Astrocyte of the hippocampus (primary cell): Measurements from ENCODE around the gene KCNJ1.

Experiments used
- DNase-seq: peaks from one replicate; pipeline ENCODE4 v3.0.0; 2011; ENCODE audit warnings: low read depth, low spot score

Gene KCNJ1

DNA sequence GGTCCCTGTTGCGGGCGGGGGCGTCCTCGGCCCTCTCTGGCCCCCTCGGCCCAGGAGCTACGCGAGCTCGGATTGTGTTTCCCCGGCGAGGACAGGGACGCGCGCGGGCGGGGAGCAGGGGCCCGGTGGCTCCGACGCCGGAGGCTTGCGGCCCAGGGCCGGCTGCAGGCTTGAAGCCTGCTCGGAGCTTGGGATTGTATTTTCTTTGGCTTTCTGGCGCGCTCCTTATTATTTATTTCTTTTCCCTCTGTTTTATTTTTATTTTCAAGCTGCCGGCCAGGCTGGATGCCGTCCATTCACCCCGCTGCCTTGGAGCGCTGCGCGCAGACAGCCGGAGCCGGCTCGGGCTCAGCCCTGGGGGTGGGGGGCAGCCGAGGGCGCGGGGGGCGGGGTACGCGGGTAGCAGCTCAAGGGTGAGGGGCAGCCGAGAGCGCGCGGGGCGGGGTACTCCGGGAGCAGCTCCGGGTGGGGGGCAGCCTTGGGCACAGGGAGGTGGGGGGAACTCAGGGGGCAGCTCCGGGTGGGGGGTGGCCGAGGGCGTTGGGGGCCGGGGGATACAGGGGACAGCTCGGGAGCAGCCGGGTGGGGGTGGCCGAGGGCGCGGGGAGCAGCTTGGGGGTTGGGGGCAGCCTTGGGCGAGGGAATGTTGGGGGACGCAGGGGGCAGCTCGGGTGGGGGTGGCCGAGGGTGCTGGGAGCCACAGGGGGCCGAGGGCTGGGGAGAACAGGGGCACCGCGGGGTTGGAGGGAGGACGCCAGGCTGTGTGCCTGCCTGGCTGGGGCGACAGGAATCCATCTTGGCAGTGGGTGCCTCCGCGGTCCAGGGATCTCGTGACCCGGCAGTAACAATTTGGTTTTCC lies 42.7 kb downstream of the KCNJ1 start:
- DNase-seq: peak; percentile 63

DNA sequence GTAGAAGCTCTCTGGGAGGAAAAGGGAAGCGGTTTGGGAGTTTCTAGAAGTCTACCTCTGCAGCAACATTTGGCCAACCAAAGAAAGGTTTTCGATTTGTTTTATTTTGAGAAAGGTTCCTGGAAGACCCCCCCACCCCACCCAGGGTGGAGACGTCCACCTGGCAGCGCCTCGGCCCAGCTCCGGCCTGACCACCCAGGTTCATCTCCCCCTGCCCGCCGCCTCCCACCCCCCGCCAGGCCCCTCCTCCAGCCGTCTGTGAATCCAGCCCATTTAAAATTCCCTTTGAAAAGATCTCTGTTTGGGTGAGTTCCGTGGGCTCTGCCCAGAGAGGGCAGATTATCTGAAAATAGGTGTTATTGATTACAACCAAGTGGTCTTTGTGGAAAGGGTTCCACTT lies 43.3 kb downstream of the KCNJ1 start:
- DNase-seq: no peak

DNA sequence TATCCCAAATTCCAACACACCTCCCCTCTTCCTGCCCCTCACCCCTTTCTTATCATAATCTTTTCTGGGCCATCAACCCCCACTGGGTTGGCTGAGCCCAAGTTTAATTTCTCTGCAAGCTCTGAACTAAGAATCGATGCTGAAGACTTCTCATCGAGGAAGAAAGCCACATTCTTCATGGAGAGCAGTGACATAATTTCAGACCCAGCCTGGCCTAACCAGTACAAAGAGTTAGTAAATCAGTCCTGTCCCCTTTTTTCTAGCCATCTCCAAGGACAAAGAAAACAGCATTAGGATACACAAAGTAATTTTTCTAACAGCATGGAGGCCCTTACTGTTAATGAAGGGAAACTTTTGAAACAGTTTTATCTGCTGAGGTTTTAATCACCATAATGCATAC lies 45.0 kb downstream of the KCNJ1 start:
- no peak for DNase-seq

DNA sequence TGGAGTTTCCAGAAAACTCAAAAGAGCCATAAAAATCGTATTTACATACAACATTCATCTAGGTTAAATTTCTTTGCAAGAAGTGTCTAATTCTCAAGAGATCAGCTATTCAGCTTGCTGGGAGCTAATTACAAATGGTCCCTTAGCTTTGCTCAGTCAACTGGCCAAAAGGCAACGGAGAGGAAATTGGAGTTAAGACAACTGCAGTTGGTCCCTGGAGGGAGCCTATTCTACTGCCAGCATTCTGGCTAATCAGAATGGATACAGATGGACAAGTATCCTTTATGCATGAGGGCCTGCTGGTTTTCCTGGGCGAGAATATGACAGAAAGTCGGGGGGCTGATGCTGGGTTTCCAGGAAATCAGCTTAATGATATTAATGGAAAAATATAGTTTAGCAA lies 45.5 kb downstream of the KCNJ1 start:
- no peak for DNase-seq

DNA sequence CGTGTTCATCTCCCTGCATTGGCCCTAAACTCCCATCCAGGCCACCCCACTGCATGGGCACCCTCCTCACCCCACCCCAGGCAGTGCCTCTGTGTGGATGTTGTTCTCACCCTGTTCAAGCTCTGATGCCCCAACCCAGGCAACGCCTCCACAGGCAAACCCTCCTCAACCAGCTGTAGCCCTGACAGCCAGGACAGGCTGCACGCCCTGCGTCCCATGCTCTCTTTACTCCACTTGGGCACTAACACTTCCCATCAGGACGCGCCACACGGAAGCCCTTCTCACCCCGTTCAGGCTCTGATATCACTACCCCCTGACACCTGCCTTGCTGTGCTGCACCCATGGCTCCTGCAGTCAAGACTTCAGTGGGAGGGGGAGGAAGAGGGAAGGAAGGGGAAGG lies 47.9 kb downstream of the KCNJ1 start:
- no peak for DNase-seq

DNA sequence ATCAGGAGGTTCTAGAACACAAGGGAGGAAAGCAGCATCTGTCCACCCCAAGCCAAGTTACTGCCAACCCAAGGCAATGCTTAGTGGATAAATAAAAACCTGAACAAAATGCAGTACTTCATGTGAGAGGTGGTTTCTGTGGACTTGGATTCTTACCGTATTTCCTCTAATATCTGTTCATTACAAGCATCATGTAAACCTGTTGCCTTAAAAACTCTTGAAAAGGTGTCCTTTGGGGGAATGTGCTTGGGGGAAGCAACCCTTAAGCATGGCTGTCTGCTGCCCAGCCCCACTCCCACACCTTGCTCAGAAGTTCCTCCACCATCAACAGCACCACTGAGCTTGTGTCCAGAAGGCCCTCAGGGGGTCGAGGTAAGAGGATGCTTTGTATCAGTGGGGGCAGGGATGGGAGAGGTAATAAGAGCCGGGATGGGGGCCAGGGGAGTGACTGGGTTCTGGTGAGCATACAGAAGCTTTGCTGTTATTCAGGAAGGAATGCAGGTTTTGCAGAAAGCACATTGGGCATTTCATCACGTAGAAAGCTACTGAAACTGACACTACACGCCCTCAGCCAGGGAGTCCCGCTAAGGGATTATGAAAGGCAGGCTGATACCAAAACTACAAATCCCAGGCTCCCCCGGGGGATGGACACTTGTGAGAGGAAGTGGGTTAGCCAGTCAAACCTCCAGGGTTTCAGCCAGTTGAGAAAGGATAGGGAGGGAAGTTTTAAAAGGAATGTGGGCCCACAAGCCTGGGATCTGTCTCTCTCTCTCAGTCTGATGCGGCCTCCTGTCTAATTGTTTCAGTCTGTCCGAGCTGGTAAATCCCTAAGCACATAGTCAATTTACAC lies 52.0 kb downstream of the KCNJ1 start:
- DNase-seq: peak; percentile 79

DNA sequence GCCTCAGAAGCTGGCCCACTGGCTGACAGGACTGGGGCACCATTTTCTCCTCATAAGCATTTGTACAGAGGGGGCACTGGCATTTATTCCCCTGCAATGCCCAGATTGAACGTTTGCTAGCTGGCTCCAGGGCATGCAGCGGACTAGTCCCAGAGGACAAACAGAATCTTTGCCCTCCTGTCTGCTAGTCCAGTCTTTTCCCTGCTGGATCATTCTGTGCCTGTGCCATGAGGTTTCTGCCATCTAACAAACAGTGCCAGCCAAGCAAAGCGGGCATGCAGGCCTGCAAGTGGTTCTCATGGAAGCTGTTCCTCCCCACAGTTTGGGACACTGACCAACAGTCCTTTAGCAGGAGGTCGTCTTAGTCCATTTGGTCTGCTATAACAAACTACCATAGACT lies 53.4 kb downstream of the KCNJ1 start:
- no peak for DNase-seq

DNA sequence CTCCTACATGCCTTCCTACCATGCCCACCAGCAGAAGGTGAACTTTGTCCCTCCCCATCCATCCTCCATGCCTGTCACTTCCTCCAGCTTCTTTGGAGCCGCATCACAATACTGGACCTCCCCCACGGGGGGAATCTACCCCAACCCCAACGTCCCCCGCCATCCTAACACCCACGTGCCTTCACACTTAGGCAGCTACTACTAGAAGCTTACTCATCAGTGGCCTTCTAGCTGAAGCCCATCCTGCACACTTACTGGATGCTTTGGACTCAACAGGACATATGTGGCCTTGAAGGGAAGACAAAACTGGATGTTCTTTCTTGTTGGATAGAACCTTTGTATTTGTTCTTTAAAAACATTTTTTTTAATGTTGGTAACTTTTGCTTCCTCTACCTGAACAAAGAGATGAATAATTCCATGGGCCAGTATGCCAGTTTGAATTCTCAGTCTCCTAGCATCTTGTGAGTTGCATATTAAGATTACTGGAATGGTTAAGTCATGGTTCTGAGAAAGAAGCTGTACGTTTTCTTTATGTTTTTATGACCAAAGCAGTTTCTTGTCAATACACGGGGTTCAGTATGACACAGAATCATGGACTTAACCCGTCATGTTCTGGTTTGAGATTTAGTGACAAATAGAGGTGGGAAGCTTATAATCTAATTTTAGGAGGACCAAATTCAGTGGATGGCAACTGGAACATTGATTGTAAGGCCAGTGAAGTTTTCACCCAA lies 56.1 kb downstream of the KCNJ1 start:
- DNase-seq: no peak

DNA sequence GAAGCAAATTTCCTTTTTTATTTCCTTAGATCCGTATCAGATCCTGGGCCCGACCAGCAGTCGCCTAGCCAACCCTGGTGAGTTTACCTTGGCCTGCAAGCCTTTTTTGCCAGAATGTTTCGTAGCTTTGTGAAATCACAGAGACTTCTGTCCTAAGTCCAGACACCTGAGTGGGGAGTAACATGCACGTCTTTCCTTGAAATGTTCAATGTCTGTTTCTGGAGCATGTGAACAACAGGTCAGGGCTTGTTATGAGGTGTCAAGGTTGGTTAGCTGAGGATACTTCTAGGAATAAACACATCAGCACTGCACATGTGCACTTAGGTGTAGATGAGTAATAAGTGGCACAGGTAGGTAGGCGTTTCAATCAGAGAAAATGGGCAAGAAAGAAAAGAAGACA lies 58.0 kb downstream of the KCNJ1 start:
- DNase-seq: no peak

DNA sequence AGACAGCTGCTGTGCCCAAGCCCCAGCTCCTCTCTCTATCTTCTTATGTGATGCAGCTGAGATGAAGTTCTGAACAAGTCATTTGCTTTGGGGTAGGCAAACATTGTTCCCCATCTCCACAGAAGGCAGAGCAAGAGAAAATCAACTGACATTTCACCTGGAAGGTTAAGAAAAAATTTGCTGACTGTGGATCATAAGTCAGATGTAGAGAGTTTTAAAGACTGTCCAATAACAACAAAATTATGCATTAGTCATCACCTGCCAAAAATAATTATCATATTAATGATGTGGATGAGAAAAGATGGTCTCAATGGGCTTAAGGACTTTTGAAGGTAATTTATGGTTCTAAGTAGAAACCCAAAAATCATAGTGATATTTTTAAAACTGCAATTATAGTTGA lies 59.2 kb downstream of the KCNJ1 start:
- DNase-seq: no peak

DNA sequence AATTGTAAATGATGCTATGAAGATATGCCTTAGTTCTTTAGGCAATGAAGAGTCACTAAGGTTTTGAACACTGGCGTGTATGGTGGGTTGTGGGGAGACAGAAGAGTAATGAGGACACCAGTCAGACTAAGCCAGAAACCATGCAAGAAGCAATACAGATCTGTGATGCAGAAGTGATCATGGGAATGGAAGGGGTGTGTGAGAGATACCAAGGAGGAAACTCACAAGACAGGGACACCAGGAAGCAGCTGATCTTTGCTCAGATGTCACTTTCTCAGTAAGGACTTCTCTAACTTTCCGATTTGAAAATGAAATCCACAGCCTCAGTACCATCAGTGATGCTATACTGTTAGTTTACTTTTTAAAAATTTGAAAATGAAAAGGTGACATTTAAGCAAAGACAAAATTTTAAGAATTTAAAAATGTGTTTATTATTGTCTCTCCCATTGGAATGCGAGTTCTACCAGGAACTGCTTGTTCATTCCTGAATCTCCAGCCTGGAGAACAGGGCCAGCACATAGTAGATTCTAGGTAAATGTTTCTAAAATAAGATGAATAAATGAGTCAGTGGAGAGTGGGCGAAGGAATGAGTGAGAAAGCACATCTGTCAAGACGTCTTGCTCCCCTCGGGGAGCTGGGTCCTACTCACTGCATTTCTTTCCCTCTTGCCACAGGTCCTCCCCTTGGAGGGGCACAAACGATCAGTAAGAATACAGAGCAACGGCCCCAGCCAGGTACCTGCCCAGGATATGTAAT lies 60.4 kb downstream of the KCNJ1 start:
- no peak for DNase-seq

DNA sequence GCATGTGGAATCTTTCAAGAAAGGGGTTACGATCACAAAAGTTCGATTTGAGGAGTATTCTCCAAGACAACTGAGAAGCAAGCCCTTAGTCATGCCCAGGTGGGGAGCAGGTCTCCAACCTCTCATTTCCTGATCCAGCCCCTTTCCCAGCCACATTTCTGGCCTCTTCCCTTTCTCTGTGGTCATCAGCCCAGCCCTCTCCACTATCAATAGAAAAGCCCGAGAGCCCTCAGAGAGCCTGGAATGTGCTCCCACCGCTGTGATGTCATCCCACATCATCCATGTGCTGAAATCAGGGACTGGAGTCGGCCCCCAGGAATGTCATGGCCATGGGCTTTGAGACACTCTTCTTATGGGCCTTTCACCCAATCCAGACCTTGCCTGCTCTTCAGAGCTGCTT lies 62.6 kb downstream of the KCNJ1 start:
- peak; percentile 26 for DNase-seq

DNA sequence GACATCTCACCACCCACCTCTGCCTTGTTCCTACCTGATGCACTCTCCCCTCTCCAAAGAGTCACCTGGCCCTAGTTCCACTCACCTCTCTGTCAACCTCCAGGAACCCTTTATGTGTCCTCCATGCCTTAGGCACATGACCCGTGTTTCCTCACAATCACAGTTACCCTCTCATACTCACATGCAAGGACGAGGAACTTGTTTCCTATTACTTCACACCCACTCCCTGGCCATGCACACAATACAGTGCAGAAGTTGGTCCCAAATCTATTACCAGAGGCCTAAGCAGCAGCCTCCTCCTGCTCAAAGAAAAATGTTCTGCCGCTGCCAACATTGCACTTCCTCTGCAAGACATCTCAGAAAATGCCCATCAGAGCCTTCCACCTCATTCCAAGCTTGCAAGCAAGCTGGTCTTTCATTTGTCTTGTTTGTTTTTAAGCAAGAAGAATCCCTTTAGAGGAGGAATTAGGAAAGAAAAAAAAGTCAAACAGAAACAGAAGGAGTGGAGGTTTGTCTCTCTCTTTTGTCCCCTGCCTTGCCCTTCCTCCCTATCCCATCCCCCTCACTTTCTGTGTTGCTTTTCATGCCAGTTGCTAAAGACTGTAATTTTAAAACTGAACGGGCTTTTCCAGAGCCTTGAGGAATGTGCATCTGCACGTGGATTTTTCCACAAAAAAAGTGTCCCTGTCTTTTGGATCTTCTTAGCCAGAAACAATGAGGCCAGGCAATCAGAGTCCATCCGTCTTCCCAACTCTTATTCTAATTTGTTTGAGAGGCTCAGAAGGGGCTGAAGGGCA lies 63.4 kb downstream of the KCNJ1 start:
- no peak for DNase-seq

DNA sequence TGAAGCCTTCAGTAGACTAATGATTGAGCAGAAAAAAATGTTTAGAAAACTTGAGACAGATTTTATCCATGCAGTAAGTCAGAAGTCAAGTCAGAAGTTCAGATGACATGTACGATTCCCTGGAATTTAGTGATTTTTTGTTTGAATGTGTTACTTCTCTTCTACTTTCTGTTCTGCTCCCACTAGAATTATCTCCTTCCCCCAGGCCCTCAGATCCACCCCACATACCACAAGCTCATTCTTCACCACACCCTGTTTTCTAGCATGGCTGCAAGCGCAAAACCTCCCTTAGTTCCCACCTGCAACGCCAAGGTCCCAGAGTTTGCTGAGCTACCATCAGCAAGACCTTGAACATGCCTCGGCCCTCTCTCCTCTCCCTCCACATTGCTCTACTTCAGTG lies 64.1 kb downstream of the KCNJ1 start:
- no peak for DNase-seq

DNA sequence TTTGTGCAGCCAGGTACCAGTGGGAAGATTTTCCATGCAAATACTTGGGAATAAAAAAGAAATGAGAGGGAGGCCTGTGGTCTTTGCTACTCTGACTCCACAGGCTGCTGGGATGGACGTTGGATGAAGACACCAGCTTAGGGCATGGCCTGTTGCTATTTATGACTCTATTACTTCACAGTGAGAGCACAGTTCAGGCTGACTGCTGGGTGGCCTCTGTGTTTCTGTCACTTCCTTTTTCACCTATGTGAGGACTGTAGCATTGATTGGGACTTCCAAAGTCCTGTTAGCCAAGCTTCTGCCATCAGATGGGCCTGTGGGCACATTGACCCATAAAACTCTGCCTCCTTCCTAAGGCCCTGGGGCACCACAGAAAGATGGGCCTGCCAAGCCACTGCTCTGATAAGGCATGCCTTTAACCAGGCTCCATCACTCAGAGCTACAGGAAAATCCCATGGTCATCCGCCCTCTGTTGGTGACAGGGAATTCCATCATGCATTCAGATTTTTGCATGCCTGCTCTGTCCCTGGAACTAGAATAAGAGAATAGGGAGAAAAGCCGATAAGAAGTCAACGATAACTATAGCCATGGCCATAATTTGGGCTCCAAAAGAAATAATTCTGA lies 64.6 kb downstream of the KCNJ1 start:
- peak; percentile 42 for DNase-seq

DNA sequence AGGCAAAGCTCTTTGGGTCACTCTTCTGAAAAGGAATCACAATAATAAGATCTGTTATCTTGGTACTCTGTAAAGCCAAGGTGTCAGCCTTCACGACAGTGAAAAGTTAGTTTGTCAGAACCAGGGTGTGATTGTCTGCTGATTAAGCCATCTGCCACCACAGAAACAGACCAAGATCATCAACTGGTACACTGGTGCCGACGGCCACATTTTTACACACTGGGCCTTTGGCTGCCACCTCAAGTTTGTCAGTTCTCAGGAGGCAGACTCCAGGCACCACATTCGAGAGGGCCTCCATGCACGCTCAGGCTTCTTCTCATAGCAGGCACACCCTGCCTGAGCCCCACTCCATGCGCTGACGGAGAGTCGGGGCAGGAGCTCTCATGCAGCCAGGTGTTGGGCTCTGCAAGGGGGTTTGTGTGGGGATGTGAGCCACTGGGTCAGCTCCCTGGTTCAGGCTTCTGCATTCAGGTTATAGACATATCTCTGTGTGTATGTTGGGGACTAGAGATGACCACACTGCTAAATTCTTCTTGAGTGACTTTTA lies 66.2 kb downstream of the KCNJ1 start:
- no peak for DNase-seq

DNA sequence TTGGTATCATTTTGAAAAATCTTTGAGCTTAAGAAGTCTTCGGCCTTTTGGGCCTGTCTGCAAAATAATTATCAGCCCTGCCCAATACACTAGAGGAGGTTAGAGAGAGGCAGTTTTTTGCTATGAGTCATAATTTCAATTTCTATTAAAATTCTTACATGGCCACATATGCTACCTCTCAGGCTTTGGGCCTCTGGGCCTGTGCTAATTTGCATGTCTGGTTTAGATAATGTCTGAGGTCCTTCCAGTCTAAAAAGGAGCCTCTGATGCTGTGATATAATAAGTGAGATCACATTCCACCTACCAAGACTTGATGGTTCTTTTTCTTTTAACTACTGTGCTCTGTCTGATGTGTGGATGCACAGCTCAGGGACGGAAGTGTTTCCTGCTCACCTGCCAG lies 70.8 kb downstream of the KCNJ1 start:
- DNase-seq: peak; percentile 62

DNA sequence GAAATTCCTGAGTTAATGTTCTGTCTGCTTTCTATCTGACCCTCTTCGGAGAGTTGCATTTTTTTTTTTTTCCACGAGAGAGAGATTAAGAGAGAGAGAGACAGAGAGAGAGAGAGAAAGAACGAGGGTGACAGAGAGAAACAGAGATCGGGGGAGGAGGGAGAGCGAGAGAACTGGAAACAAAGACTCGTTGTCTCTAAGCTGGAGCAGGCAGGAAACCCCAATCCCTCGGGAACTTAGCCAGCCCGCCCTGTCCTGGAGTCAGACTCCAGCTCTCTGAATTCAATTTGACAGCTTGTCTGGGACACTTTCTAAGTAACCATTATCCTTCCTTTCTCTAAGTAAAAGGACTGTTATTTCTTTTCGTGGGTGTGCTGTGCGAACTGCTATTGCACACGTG lies 76.9 kb downstream of the KCNJ1 start:
- peak; percentile 81 for DNase-seq

DNA sequence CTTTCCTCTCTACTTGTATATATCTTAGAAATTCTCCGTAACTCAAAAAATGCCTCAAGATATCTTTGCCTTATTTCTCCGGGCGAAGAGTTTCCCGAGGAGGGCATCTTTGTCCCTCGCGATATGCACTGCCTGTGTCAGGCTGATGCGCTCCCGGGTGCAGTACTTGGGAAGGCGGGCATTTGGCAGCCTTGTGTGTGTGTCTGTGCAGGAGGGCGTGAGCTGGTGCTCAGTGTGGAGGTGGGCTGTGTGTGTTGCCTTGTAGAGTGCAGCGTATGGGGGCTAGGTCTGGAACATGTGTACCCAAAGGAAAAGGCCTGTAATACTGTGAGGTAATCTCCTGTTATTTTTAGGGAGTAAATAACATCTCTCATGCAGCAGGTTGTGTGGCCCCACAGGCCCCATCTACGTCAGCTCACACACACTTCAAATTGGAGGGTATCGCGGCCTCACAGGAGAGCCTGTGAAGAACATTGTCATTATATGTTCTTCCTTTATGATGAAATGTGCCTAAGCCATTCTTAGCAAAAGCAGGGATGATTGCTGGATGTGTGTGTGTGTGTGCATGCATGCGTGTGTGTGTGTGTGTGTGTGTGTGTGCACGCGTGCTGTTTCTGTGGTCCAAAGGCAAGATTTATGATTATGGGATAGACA lies 77.5 kb downstream of the KCNJ1 start:
- DNase-seq: no peak
